SU-DHL-6 (cell line): ENCODE measurements around the gene TMEM187.

Source experiments
- CTCF ChIP-seq: fragments of 200-600 bp; sonication (generic); IDR thresholded peaks from one replicate; pipeline ENCODE4 v1.5.1; 2017; ENCODE audit warnings: antibody characterized with exemption, mild to moderate bottlenecking, low read length, moderate library complexity; ENCODE audit not compliant: insufficient read depth, poor library complexity, severe bottlenecking
- EZH2phosphoT487 ChIP-seq: fragments of 200-600 bp; sonication (generic), shearing (Covaris generic); conservative IDR thresholded peaks from 2 replicates; pipeline ENCODE4 v1.6.1; 2018; ENCODE audit warnings: mild to moderate bottlenecking, antibody characterized with exemption, low read length, moderate library complexity, mixed read lengths

GRCh38 chrX:153941336-153942252 is 31.0 kb upstream of the TMEM187 start:
- TF ChIP-seq CTCF (no peak), EZH2phosphoT487 (no peak)
